HG03159 (cell line): ENCODE measurements around the gene DUS2.
A peak's percentile ranks its signal among the peaks of the same experiment; 100 is the strongest.
"Not testable (repeated sequence)": the region's sequence is repeated elsewhere in the genome, so short reads cannot be mapped to it uniquely, and the experiment has no call there.

ENCODE experiments used
- ATAC-seq: cut with Tn5 transposase; IDR thresholded peaks from one replicate; pipeline ENCODE4 v1.9.1; 2021; ENCODE audit warnings: mild to moderate bottlenecking, moderate library complexity; ENCODE audit not compliant: unreplicated experiment

Gene DUS2

DNA sequence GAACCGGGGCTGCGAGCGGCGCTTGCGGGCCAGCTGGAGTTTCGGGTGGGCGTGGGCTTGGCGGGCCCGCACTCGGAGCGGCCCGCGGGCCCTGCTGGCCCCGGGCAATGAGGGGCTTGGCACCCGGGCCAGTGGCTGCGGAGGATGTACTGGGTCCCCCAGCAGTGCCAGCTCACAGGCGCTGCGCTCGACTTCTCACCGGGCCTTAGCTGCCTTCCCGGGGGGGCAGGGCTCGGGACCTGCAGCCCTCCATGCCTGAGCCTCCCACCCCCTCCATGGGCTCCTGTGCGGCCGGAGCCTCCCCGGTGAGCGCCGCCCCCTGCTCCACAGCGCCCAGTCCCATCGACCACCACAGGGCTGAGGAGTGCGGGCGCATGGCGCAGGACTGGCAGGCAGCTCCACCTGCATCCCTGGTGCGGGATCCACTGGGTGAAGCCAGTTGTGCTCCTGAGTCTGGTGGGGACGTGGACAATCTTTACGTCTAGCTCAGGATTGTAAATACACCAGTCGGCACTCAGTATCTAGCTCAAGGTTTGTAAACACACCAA lies 24.8 kb upstream of the DUS2 start:
- not testable (repeated sequence) for ATAC-seq

GRCh38 chr16:67998779-67999688 lies 24.1 kb upstream of the DUS2 start, which contains the start of gene DPEP2:
Gene DPEP2, minus strand, starts transcription at chr16:67999484. Its CDS starts 6,272 bp downstream, at chr16:67993212.
- ATAC-seq, result not testable (repeated sequence)

DNA sequence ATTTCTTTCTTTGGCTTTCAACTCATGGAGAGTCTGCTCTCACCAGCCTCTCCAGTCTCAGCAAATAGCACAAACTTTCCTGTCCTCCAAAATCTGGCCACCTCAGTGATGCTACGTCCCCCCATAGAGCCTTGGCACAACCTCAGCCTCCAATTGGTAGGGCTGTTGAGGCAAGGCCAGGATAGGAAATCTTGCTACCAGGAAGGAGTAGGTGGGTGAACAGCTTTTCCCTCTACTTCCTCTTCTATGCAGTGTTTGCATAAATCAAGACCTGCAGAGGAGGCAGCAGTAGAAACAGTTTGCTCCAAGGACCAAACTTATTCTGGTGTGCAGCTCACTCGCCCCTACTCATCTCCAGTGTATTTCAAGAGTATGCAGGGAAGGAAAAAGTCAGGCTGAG lies 23.1 kb upstream of the DUS2 start:
- no peak for ATAC-seq

DNA sequence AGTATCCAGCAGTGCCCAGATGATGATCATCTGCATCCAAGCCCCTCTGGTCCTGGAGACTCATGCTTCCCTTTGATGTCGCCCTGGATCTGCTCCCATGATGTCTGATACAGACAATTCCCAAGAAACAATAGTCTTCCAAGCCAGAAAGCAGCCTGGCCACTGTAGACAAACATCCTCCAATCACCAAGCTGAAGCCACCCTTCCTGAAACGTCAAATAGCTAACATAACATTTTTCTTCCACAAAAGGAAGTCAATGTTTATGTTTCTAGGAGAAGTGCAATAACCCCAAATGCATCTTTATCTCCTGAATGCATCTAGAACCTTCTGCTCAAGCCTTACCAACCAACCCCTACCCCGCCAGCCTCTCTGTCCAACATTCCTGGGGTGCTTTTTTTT lies 22.6 kb upstream of the DUS2 start:
- ATAC-seq, result no peak

DNA sequence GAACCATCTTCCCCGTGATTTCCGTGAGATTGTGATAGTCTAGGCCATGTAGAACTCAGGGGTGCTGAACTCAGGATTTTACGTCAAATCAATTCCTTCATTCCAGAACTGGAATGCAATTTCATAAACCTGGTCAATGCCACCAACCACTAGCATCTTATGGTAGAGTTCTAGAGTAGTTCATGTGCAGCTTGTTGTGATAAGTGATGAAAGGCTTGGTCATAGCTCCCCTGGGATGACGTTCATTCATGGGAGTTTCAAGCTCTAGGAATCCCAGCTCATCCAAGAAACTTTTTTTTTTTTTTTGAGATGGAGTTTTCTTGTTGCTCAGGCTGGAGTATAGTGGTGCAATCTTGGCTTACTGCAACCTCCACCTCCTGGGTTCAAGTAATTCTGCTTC lies 20.1 kb upstream of the DUS2 start:
- no peak for ATAC-seq

- ATAC-seq, result no peak
Measured at GRCh38 chr16:68005211-68005610, 17.9 kb upstream of the DUS2 start.

DNA sequence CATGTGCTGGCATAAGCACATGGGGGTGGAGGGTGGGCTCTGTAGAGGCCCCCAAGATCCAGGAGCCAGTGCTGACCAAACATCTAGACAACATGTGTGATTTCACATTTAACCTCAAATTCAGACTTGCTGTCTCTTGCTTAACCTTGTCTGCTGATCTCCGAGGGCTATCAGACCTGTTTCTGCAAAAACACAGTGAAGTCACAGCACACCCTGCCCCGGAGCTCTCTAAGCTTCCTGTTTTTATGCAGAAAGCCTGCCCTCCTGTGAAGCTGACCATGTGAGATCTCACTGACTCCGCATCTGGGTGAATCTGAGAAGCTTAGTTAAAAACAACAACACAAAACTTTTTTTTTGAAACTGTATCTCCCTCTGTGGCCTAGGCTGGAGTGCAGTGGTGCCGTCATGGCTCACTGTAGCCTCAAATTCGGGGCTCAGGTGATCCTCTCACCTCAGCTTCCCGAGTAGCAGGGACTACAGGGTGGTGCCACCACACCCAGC lies 17.2 kb upstream of the DUS2 start:
- no peak for ATAC-seq

DNA sequence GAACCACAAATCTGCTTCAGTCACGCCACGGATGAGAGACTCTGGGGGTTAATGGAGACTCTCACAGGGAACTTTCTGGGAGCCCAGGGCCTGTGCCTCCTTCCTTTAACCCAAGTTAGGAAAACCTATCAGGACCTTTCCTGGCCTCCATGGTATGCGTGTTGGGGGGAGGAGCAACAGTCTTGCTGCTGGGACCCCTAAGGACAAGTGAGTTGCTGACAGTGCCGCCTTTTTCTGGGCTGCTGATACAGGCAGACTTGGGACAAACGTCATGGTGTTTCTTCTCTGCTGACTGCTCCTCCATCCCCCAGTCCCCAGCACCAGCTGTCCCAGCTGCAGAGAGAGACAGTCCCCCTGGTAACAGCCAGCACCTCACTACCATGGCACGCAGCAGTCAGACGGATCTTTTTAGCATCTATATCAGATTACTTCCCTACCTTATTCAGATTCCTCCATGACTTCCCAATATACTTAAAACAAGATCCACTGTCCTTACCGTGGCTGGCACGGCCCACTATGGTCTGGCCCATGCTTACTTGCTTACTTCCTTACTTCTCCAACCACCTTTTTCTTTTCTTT lies 13.8 kb upstream of the DUS2 start:
- no peak for ATAC-seq

DNA sequence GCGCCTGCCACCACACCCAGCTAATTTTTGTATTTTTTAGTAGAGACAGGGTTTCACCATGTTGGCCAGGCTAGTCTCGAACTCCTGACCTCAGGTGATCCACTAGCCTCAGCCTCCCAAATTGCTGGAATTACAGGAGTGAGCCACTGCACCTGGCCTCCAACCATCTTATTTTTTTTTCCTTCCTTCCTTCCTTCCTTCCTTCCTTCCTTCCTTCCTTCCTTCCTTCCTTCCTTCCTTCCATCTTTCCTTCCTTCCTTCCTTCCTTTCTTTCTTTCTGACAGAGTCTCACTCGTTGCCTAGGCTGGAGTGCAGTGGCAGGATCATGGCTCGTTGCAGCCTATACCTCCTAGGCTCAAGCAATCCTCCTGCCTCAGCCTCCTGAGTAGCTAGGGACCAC lies 13.2 kb upstream of the DUS2 start:
- not testable (repeated sequence) for ATAC-seq

DNA sequence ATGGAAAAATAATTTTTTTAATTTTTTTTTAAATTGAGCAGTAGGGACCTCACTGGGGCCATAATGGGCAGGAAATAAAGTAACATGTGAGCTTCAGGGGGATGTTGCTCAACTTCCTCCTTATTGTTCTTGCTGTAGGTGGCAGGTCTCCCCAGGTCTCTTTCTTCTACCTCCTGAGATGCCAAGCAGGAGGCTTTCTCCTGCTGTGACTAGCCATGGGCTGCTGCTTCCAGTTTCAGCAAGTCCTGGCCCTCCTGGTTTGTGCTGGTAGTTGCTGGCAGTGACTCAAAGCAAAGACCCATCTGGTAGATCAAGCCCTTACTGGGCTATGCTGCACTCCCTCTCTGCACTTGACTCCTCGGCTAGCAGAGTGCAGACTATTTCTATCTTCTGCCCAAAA lies 9.6 kb upstream of the DUS2 start:
- no peak for ATAC-seq

GRCh38 chr16:68015681-68016080 lies 7.4 kb upstream of the DUS2 start, which contains the start of gene DPEP2NB:
Gene DPEP2NB, minus strand, starts transcription at chr16:68015911. Its CDS starts 141 bp downstream, at chr16:68015770.
- no peak for ATAC-seq

- no peak for ATAC-seq
Measured at GRCh38 chr16:68019167-68019680, 3.9 kb upstream of the DUS2 start.

DNA sequence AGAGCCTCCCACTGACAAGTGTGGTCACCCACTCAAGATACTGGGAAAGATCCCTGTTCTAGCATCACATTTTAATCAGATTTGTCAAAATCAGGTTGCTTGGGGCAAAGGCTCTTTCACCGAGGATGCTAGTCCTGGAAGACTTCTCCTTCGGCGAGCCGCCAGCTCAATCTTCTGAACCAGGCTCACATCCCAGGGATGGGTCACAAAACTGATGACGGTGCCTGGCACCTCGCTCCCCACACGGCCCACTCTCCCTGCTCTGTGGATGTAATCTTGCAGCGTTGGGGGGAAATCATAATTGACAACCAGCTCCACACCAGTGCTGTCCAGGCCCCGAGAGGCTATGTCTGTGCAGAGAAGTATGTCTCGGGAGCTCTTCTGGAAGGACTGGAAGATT lies 1.6 kb upstream of the DUS2 start:
- ATAC-seq, result no peak

DNA sequence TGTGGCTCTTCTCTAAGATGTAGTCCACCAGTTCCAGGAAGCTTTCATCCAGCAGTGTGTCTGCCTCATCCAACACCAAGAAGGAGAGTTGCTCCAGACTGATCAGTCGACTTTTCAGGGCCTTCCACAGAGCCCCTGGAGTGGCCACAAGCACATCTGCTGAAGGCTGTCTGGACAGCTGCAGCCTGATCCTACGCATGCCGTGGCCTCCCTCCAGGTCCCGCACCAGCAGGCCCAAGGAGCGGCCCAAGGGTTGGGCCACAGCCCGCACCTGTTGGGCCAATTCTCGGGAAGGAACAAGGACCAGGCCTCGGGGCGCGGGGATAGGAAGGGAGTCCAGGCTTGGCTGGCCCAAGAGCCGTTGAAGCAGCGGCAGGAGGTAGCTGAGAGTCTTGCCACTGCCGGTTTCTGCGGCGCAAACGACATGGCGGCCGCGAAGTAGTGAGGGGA lies 781 bp upstream of the DUS2 start:
- ATAC-seq, result peak; percentile 13

- no peak for ATAC-seq
Measured at GRCh38 chr16:68028996-68029395, 5.9 kb downstream of the DUS2 start.

DNA sequence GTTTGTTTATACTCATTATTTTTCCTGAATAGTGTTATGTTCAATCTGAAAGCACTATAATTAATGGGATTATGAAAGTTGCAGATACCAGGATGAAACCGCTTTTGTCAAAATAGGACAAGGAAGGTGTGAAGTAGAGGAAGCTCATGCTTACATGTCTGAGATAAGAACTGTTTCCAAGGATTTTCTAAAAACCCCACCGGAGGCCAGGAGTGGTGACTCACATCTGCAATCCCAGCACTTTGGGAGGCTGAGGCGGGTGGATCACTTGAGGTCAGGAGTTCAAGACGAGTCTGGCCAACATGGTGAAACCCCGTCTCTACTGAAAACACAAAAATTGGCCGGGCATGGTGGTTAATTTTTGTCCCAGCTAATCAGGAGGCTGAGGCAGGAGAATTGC lies 7.0 kb downstream of the DUS2 start:
- not testable (repeated sequence) for ATAC-seq

GRCh38 chr16:68031951-68032350 lies 8.9 kb downstream of the DUS2 start:
- ATAC-seq, result no peak

DNA sequence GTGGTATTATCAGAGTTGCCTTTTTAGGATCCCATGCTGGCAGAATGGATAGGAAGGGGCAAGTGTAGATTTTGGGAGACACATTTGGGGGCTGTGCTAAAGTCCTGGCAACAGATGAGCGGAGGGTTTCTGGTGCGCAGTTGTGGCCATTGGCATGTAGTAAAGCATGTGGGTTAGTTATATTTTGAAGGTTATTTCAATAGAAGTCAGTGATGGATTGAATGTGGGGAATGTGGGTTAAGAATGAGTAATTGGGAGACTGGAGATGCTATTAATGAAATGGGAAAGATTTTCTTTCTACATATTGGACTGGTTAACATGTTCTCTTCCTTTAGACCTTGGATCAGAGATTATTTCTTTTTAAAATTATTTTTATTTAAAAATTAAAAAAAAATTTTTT lies 10.0 kb downstream of the DUS2 start:
- no peak for ATAC-seq

DNA sequence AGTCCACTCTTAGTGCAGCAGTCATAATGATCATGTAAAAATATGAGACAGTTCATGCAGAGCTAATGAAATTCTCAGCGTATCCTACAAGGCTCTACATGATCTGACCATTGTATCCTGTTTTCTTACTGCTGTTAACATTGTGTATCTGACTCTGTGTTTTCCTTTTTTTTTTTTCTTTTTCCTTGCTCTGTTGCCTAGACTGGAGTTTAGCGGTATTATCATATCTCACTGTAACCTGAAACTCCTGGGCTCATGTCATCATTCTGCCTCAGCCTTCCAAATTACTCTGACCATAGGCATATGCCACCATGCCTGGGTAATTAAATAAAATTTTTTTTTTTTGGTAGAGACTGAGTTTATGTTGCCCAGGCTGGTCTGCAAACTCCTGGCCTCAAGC lies 12.1 kb downstream of the DUS2 start:
- ATAC-seq, result no peak

GRCh38 chr16:68037841-68038597 lies 14.9 kb downstream of the DUS2 start:
- no peak for ATAC-seq
